Tibial nerve (tissue), 4 donors: Measurements from ENCODE around the gene SLC27A2. TPM values are rescaled to one million over a fixed set of nuclear protein-coding genes. Genes with fewer than 3 reads are reported as not detected.

ENCODE experiments used
- DNase-seq, 2 donors: peaks; one replicate each; pipeline ENCODE4 v3.0.0-alpha.2; 2019; ENCODE audit warnings: low spot score in 2 of 2
- H3K27ac ChIP-seq, 4 donors: fragments of 200-600 bp; sonication (generic) in 3 of 4; one replicate each; pipeline ENCODE4 v1.5.1; 2017 to 2019; ENCODE audit warnings: mild to moderate bottlenecking in 1 of 4
- H3K27me3 ChIP-seq, 2 donors: fragments of 200-600 bp; sonication (generic) in 1 of 2; one replicate each; pipeline versions ENCODE4 v1.5.1 to v1.6.0; 2017 to 2019
- H3K36me3 ChIP-seq, 3 donors: fragments of 200-600 bp; sonication (generic); one replicate each; pipeline ENCODE4 v1.5.1; 2018 to 2019
- H3K4me1 ChIP-seq, 4 donors: fragments of 200-600 bp; sonication (generic) in 3 of 4; one replicate each; pipeline ENCODE4 v1.5.1; 2017 to 2019
- H3K4me3 ChIP-seq, 4 donors: fragments of 200-600 bp; sonication (generic) in 3 of 4; one replicate each; pipeline ENCODE4 v1.5.1; 2017 to 2019; ENCODE audit warnings: mild to moderate bottlenecking in 1 of 4, moderate library complexity in 1 of 4
- H3K9me3 ChIP-seq, 4 donors: fragments of 200-600 bp; sonication (generic) in 3 of 4; one replicate each; pipeline ENCODE4 v1.5.1; 2017 to 2019
- CTCF ChIP-seq, 5 experiments: fragments of 200-600 bp in 3 of 5; fragments of 450-650 bp in 2 of 5; sonication (generic) in 3 of 5; IDR thresholded peaks; one replicate each; pipeline ENCODE4 v1.5.1; 2016 to 2019; ENCODE audit warnings: antibody characterized with exemption in 5 of 5, mild to moderate bottlenecking in 3 of 5, moderate library complexity in 2 of 5
- EP300 ChIP-seq, 2 donors: sonication (generic); formaldehyde crosslinking; IDR thresholded peaks; one replicate each; pipeline ENCODE4 v1.6.1; 2017; ENCODE audit warnings: antibody characterized with exemption in 2 of 2, mild to moderate bottlenecking in 1 of 2
- POLR2A ChIP-seq, 2 donors: fragments of 450-650 bp; IDR thresholded peaks; one replicate each; pipeline ENCODE4 v1.6.1; 2017; ENCODE audit warnings: antibody characterized with exemption in 2 of 2, mild to moderate bottlenecking in 2 of 2, moderate library complexity in 2 of 2
- WGBS, 2 donors: methylation state at CpG; one replicate each; pipeline ENCODE4 v1.1.5; 2018; 5-methylcytosine and 5-hydroxymethylcytosine counted together
- total RNA-seq, 4 donors: library from RNA; depleted of rRNA; stranded (reverse); fragments of >200 nt; gene quantifications; one replicate each; pipeline ENCODE4 v1.1.0, GENCODE V29; 2016

The SLC27A2 gene
- total RNA-seq, 4 donors from 2014 or later, result 0.21 to 0.22 TPM; not detected in 2

GRCh38 chr15:50228866-50229265 is 46.9 kb downstream of the SLC27A2 start:
- Histone ChIP-seq H3K27me3 (no peaks in the 10 kb centered on the region), H3K27ac (no peak overlapping the region), H3K36me3 (no peaks in the 10 kb centered on the region), H3K4me1 (no peaks in the 10 kb centered on the region), H3K9me3 (no peaks in the 10 kb centered on the region), H3K4me3 (no peak overlapping the region)
- TF ChIP-seq CTCF (IDR thresholded peaks at IDR 0.05) (no peak), POLR2A (IDR thresholded peaks at IDR 0.05) (no peak), EP300 (IDR thresholded peaks at IDR 0.05) (no peak)
- DNase-seq, result no peak
- WGBS, 2 donors, result 87 to 92% methylated on average over 3 of the region's 3 CpGs

GRCh38 chr15:50229336-50229735 is 47.3 kb downstream of the SLC27A2 start:
- no peak for DNase-seq
- WGBS, 2 donors, result 83 to 85% methylated on average over 3 of the region's 3 CpGs
- TF ChIP-seq POLR2A (IDR thresholded peaks at IDR 0.05) (no peak), EP300 (IDR thresholded peaks at IDR 0.05) (no peak), CTCF (IDR thresholded peaks at IDR 0.05) (no peak)

GRCh38 chr15:50231761-50232160 is 49.8 kb downstream of the SLC27A2 start:
- no peaks in the 10 kb centered on the region for H3K27me3 ChIP-seq
- no peaks in the 10 kb centered on the region for H3K4me1 ChIP-seq
- no peak overlapping the region for H3K27ac ChIP-seq
- TF ChIP-seq CTCF (IDR thresholded peaks at IDR 0.05), result no peak
- no peak for TF ChIP-seq POLR2A (IDR thresholded peaks at IDR 0.05)
- no peak for TF ChIP-seq EP300 (IDR thresholded peaks at IDR 0.05)
- H3K36me3 ChIP-seq, result no peaks in the 10 kb centered on the region
- no peak for DNase-seq
- no peaks in the 10 kb centered on the region for H3K9me3 ChIP-seq
- no peak overlapping the region for H3K4me3 ChIP-seq

More at GRCh38 chr15:50229336-50229735, 47.3 kb downstream of the SLC27A2 start:
- Histone ChIP-seq H3K4me1 (no peaks in the 10 kb centered on the region), H3K36me3 (no peaks in the 10 kb centered on the region), H3K27me3 (no peaks in the 10 kb centered on the region), H3K9me3 (no peaks in the 10 kb centered on the region), H3K4me3 (no peak overlapping the region), H3K27ac (no peak overlapping the region)

- H3K4me3 ChIP-seq, result no peak overlapping the region
- TF ChIP-seq CTCF (IDR thresholded peaks at IDR 0.05) (no peak), EP300 (IDR thresholded peaks at IDR 0.05) (no peak), POLR2A (IDR thresholded peaks at IDR 0.05) (no peak)
- WGBS, 2 donors, result 90 to 96% methylated on average over 2 of the region's 2 CpGs
These were observed 50.8 kb downstream of the SLC27A2 start for GRCh38 chr15:50232791-50233190.

GRCh38 chr15:50233192-50233736 is 51.3 kb downstream of the SLC27A2 start:
- Histone ChIP-seq H3K36me3 (no peaks in the 10 kb centered on the region), H3K9me3 (no peaks in the 10 kb centered on the region), H3K27me3 (no peaks in the 10 kb centered on the region), H3K4me1 (no peaks in the 10 kb centered on the region), H3K27ac (no peak overlapping the region), H3K4me3 (no peak overlapping the region)
- no peak for TF ChIP-seq POLR2A (IDR thresholded peaks at IDR 0.05)
- no peak for TF ChIP-seq EP300 (IDR thresholded peaks at IDR 0.05)
- no peak for TF ChIP-seq CTCF (IDR thresholded peaks at IDR 0.05)
- DNase-seq, result no peak

More at GRCh38 chr15:50232791-50233190, 50.8 kb downstream of the SLC27A2 start:
- no peak for DNase-seq
- H3K4me1 ChIP-seq, result no peaks in the 10 kb centered on the region
- no peaks in the 10 kb centered on the region for H3K9me3 ChIP-seq
- no peaks in the 10 kb centered on the region for H3K36me3 ChIP-seq
- no peak overlapping the region for H3K27ac ChIP-seq
- H3K27me3 ChIP-seq, result no peaks in the 10 kb centered on the region
